Fibroblast of pulmonary artery (primary cell): ENCODE data around the gene UVRAG.

Experiments used
- DNase-seq: peaks from one replicate; pipeline ENCODE4 v3.0.0-alpha.2; 2010; ENCODE audit warnings: low read depth
- H3K4me3 ChIP-seq: replicated peaks from 2 replicates; pipeline ENCODE4 v1.5.1; 2011; ENCODE audit warnings: low read depth, mild to moderate bottlenecking, control low read depth, low read length, moderate library complexity
- CTCF ChIP-seq: IDR thresholded peaks from 2 replicates; pipeline ENCODE4 v1.5.1; 2011; ENCODE audit warnings: mild to moderate bottlenecking, control low read depth, low read length, inconsistent platforms; ENCODE audit errors: missing control alignments

Gene UVRAG

DNA sequence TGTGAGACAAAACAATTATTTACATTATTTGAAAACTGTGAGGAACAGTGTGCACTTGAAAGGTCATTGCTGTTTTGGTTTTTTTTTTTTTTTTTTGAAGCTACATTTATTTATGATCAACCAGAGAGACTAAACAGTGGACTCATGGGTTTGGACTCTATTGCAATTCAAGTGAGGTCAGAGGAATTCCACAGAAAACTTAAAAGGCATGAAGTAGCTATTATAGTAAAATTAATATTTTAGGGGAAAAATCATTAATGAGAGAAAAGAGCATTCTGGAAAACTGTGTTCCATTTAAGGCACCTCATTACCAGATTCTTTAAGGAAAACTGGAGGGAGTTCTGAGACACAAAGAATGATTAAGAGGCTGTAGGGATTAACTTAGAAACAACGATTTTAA, 288.4 kb downstream of the UVRAG start:
- no peak overlapping the region for H3K4me3 ChIP-seq
- DNase-seq, result no peak
- TF ChIP-seq CTCF, result no peak

GRCh38 chr11:76104285-76104684, 289.3 kb downstream of the UVRAG start:
- no peak for DNase-seq
- H3K4me3 ChIP-seq, result no peak overlapping the region
- TF ChIP-seq CTCF, result no peak

DNA sequence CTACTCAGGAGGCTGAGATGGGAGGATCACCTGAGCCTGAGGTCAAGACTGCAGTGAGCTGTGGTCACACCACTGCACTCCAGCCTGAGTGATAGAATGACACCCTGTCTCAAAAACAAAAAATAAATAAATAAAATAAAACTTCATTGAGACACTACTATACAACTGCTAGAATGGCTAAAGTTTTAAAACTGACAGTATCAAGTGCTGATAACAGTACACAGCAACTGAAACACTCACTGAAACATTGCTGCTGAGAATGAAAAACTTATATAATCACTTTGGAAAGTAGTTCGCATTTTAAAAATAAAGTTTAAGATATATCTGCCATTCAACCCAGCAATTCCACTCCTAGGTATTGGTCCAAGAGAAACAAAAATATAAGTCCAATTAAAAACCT, 290.6 kb downstream of the UVRAG start:
- TF ChIP-seq CTCF, result no peak
- DNase-seq, result no peak
- H3K4me3 ChIP-seq, result no peak overlapping the region

- TF ChIP-seq CTCF, result no peak
- DNase-seq, result no peak
- no peak overlapping the region for H3K4me3 ChIP-seq
These were observed 293.0 kb downstream of the UVRAG start for GRCh38 chr11:76107971-76108370.

- no peak for DNase-seq
- TF ChIP-seq CTCF, result no peak
- no peak overlapping the region for H3K4me3 ChIP-seq
These were observed 299.2 kb downstream of the UVRAG start for GRCh38 chr11:76114238-76114637.

GRCh38 chr11:76115555-76115954, 300.5 kb downstream of the UVRAG start:
- DNase-seq, result no peak

More at GRCh38 chr11:76115555-76115954, 300.5 kb downstream of the UVRAG start:
- TF ChIP-seq CTCF, result no peak
- no peak overlapping the region for H3K4me3 ChIP-seq
